GM19025 (cell line): ENCODE measurements around the gene MTG1.

Source experiments
- ATAC-seq: cut with Tn5 transposase; IDR thresholded peaks from one replicate; pipeline ENCODE4 v1.9.1; 2021; ENCODE audit warnings: mild to moderate bottlenecking, low read depth, moderate library complexity; ENCODE audit not compliant: unreplicated experiment

Gene MTG1

GRCh38 chr10:133394064-133394663 lies at the start of gene MTG1:
TSS of gene MTG1 (plus strand) at chr10:133394157. CDS start at chr10:133394221, 64 bp downstream.
- peak; percentile 71 for ATAC-seq

GRCh38 chr10:133344236-133344635 lies 49.7 kb upstream of the MTG1 start:
- no peak for ATAC-seq

- ATAC-seq: no peak
Measured at GRCh38 chr10:133346413-133346812, 47.5 kb upstream of the MTG1 start.

GRCh38 chr10:133347710-133348517 lies 46.0 kb upstream of the MTG1 start:
- ATAC-seq: no peak

GRCh38 chr10:133349160-133349568 lies 44.8 kb upstream of the MTG1 start:
- ATAC-seq: no peak

- ATAC-seq: no peak
Measured at GRCh38 chr10:133349577-133350011, 44.4 kb upstream of the MTG1 start.

GRCh38 chr10:133350283-133350949 lies 43.5 kb upstream of the MTG1 start:
- ATAC-seq: no peak

GRCh38 chr10:133350950-133351329 lies 43.0 kb upstream of the MTG1 start:
- ATAC-seq: no peak

- ATAC-seq: no peak
Measured at GRCh38 chr10:133351408-133352318, 42.3 kb upstream of the MTG1 start.

GRCh38 chr10:133353202-133353959 lies 40.6 kb upstream of the MTG1 start:
- no peak for ATAC-seq

- no peak for ATAC-seq
Measured at GRCh38 chr10:133353988-133354605, 39.9 kb upstream of the MTG1 start.

- no peak for ATAC-seq
Measured at GRCh38 chr10:133354672-133355240, 39.2 kb upstream of the MTG1 start.

- no peak for ATAC-seq
Measured at GRCh38 chr10:133355266-133355665, 38.7 kb upstream of the MTG1 start.

- no peak for ATAC-seq
Measured at GRCh38 chr10:133355991-133356390, 38.0 kb upstream of the MTG1 start.

GRCh38 chr10:133356549-133357284 lies 37.2 kb upstream of the MTG1 start:
- ATAC-seq: no peak

GRCh38 chr10:133357285-133358161 lies 36.4 kb upstream of the MTG1 start, which contains the start of gene FUOM:
TSS of gene FUOM (minus strand) at chr10:133358019. CDS start at chr10:133358007, 12 bp downstream.
- peak; percentile 67 for ATAC-seq
